H1 (cell line): ENCODE measurements around the gene HPS3. TPM values are rescaled to one million over a fixed set of nuclear protein-coding genes. Genes with fewer than 3 reads are reported as not detected.
A peak's percentile ranks its signal among the peaks of the same experiment; 100 is the strongest.

Experiments
- CTCF ChIA-PET: fragments of 300-600 bp; sonication (Branson Sonifier 250); formaldehyde crosslinking; loops from one replicate; lab custom pipeline; 2021; ENCODE audit not compliant: partially characterized antibody; lab: Charles Lee
- POLR2A ChIA-PET: fragments of 300-600 bp; sonication (Branson Sonifier 250); formaldehyde crosslinking; loops from one replicate; lab custom pipeline; 2021; ENCODE audit warnings: inconsistent platforms; ENCODE audit not compliant: partially characterized antibody; lab: Charles Lee
- DNase-seq, 2 experiments: peaks; one replicate each; pipeline versions ENCODE4 v3.0.0 to v3.0.0-alpha.2; 2010 to 2022; ENCODE audit warnings: low spot score in 2 of 2, low read depth in 1 of 2, mixed read lengths in 1 of 2
- FAIRE-seq: peaks from 2 replicates; lab custom pipeline; 2011; peaks lifted over from hg19 to GRCh38; lab: Jason Lieb, UNC
- H2AFZ ChIP-seq: 2 replicates; pipeline ENCODE4 v1.8.1; 2012; ENCODE audit warnings: low read length, inconsistent platforms
- H2AK5ac ChIP-seq: 2 replicates; pipeline ENCODE4 v1.6.1; 2013; ENCODE audit warnings: low read depth, low read length
- H2BK120ac ChIP-seq: replicated peaks from 2 replicates; pipeline ENCODE3; 2013; ENCODE audit warnings: low read depth, low read length, inconsistent platforms
- H2BK12ac ChIP-seq: 2 replicates; pipeline ENCODE4 v1.6.1; 2013; ENCODE audit warnings: low read depth, low read length
- H2BK15ac ChIP-seq: 2 replicates; pipeline ENCODE4 v1.6.1; 2013; ENCODE audit warnings: low read length
- H2BK20ac ChIP-seq: 2 replicates; pipeline ENCODE4 v1.6.1; 2013; ENCODE audit warnings: low read length
- H2BK5ac ChIP-seq: 2 replicates; pipeline ENCODE4 v1.6.1; 2013; ENCODE audit warnings: low read depth, low read length
- H3K14ac ChIP-seq: 2 replicates; pipeline ENCODE4 v1.6.1; 2013; ENCODE audit warnings: inconsistent platforms; ENCODE audit not compliant: insufficient read length
- H3K18ac ChIP-seq: 2 replicates; pipeline ENCODE4 v1.6.1; 2013; ENCODE audit warnings: low read length; ENCODE audit errors: extremely low read depth
- H3K23ac ChIP-seq: 2 replicates; pipeline ENCODE4 v1.6.1; 2013; ENCODE audit warnings: inconsistent platforms; ENCODE audit not compliant: insufficient read length
- H3K23me2 ChIP-seq: 2 replicates; pipeline ENCODE4 v1.6.1; 2013; ENCODE audit warnings: low read depth, low read length
- H3K27ac ChIP-seq: 2 replicates; pipeline ENCODE4 v1.6.1; 2011; ENCODE audit warnings: low read depth, low read length, inconsistent platforms
- H3K27me3 ChIP-seq, 4 experiments: replicated peaks in 1 of 4; 1 replicate in 1 of 4; 2 replicates in 3 of 4; pipeline versions ENCODE4 v1.6.1 to v1.8.1; 2011 to 2013; ENCODE audit warnings: low read length in 3 of 4, mild to moderate bottlenecking in 3 of 4, inconsistent platforms in 2 of 4, mixed read lengths in 2 of 4, moderate library complexity in 1 of 4; ENCODE audit not compliant: control insufficient read depth in 3 of 4, insufficient read depth in 3 of 4; ENCODE audit errors: extremely low read depth in 1 of 4
- H3K36me3 ChIP-seq, 4 experiments: 2 replicates each; pipeline versions ENCODE4 v1.6.1 to v1.8.1; 2011 to 2013; ENCODE audit warnings: mild to moderate bottlenecking in 4 of 4, low read length in 3 of 4, moderate library complexity in 2 of 4, control low read depth in 1 of 4, inconsistent platforms in 1 of 4; ENCODE audit not compliant: insufficient read depth in 4 of 4, control insufficient read depth in 2 of 4
- H3K4ac ChIP-seq: replicated peaks from 2 replicates; pipeline ENCODE3; 2013; ENCODE audit warnings: low read length, low read depth, mixed read lengths, inconsistent platforms; ENCODE audit not compliant: insufficient read length
- H3K4me1 ChIP-seq, 4 experiments: replicated peaks in 1 of 4; 1 replicate in 1 of 4; 2 replicates in 3 of 4; pipeline versions ENCODE4 v1.6.1 to v1.8.1; 2011 to 2013; ENCODE audit warnings: low read length in 3 of 4, inconsistent platforms in 2 of 4, mixed read lengths in 1 of 4; ENCODE audit not compliant: insufficient read depth in 4 of 4, control insufficient read depth in 3 of 4
- H3K4me2 ChIP-seq, 2 experiments: 2 replicates each; pipeline versions ENCODE4 v1.6.1 to v1.8.1; 2011 to 2013; ENCODE audit warnings: low read depth in 2 of 2, low read length in 2 of 2, control low read depth in 1 of 2, inconsistent platforms in 1 of 2, mild to moderate bottlenecking in 1 of 2; ENCODE audit not compliant: insufficient read depth in 1 of 2
- H3K4me3 ChIP-seq, 4 experiments: fragments of 200-600, 300-600 bp in 1 of 4; sonication (generic), shearing (Covaris generic), sonication (Bioruptor Twin) in 1 of 4; 2 replicates each; pipeline versions ENCODE4 v1.5.1 to v1.8.1; 2011 to 2016; ENCODE audit warnings: low read length in 4 of 4, low read depth in 3 of 4, control low read depth in 2 of 4, inconsistent platforms in 2 of 4, mild to moderate bottlenecking in 2 of 4, mixed read lengths in 1 of 4, moderate library complexity in 1 of 4; ENCODE audit not compliant: insufficient read depth in 2 of 4; ENCODE audit errors: extremely low read depth in 1 of 4
- H3K56ac ChIP-seq: replicated peaks from 2 replicates; pipeline ENCODE3; 2013; ENCODE audit warnings: low read depth, mild to moderate bottlenecking, mixed read lengths, low read length, inconsistent platforms; ENCODE audit not compliant: insufficient read length
- H3K79me1 ChIP-seq: 2 replicates; pipeline ENCODE4 v1.6.1; 2013; ENCODE audit warnings: low read depth, low read length, control low read depth
- H3K79me2 ChIP-seq, 2 experiments: 2 replicates each; pipeline versions ENCODE4 v1.6.1 to v1.8.1; 2012 to 2013; ENCODE audit warnings: low read length in 2 of 2, mild to moderate bottlenecking in 2 of 2, inconsistent platforms in 1 of 2; ENCODE audit not compliant: insufficient read depth in 2 of 2, control insufficient read depth in 1 of 2
- H3K9ac ChIP-seq, 4 experiments: replicated peaks in 1 of 4; 1 replicate in 1 of 4; 2 replicates in 3 of 4; pipeline versions ENCODE4 v1.6.1 to v1.8.1; 2011 to 2013; ENCODE audit warnings: low read depth in 3 of 4, low read length in 3 of 4, control low read depth in 2 of 4, mild to moderate bottlenecking in 2 of 4, moderate library complexity in 2 of 4, inconsistent platforms in 1 of 4; ENCODE audit errors: extremely low read depth in 1 of 4
- H3K9me3 ChIP-seq, 2 experiments: 2 replicates each; pipeline versions ENCODE4 v1.6.1 to v1.8.1; 2012 to 2013; ENCODE audit warnings: mild to moderate bottlenecking in 2 of 2, moderate library complexity in 2 of 2, control low read depth in 1 of 2, inconsistent platforms in 1 of 2, low read depth in 1 of 2, low read length in 1 of 2, mixed read lengths in 1 of 2; ENCODE audit not compliant: insufficient read depth in 2 of 2
- H4K20me1 ChIP-seq, 2 experiments: replicated peaks in 1 of 2; 2 replicates each; pipeline versions ENCODE3 to v1.8.1; 2011 to 2013; ENCODE audit warnings: inconsistent platforms in 2 of 2, low read length in 2 of 2, mild to moderate bottlenecking in 1 of 2; ENCODE audit not compliant: insufficient read depth in 2 of 2, control insufficient read depth in 1 of 2
- H4K5ac ChIP-seq: 2 replicates; pipeline ENCODE4 v1.6.1; 2013; ENCODE audit warnings: low read length, low read depth, mixed read lengths, inconsistent platforms; ENCODE audit not compliant: insufficient read length
- H4K8ac ChIP-seq: 2 replicates; pipeline ENCODE4 v1.8.0; 2013; ENCODE audit warnings: mild to moderate bottlenecking, moderate library complexity, low read length, inconsistent platforms; ENCODE audit not compliant: insufficient read depth; ENCODE audit errors: extremely low read depth
- H4K91ac ChIP-seq: replicated peaks from 2 replicates; pipeline ENCODE3; 2013; ENCODE audit warnings: low read length, mixed read lengths, inconsistent platforms; ENCODE audit not compliant: insufficient read length
- ASH2L ChIP-seq: fragments of 200-600, 300-600 bp; sonication (generic); IDR thresholded peaks from one replicate; pipeline ENCODE4 v1.7.1; 2017; ENCODE audit warnings: low read length
- CEBPB ChIP-seq: IDR thresholded peaks from 2 replicates; pipeline ENCODE4 v1.6.1; 2012; ENCODE audit warnings: low read depth, low read length
- CHD2 ChIP-seq: IDR thresholded peaks from 2 replicates; pipeline ENCODE4 v1.6.1; 2012; ENCODE audit warnings: low read length, improper control_type of control experiment
- CTBP2 ChIP-seq: IDR thresholded peaks from 2 replicates; pipeline ENCODE4 v1.7.0; 2011; ENCODE audit warnings: borderline replicate concordance, mild to moderate bottlenecking, moderate library complexity, mixed read lengths, low read length; ENCODE audit not compliant: insufficient read depth, insufficient read length
- EGR1 ChIP-seq: IDR thresholded peaks from 2 replicates; pipeline ENCODE4 v1.6.1; 2011; ENCODE audit warnings: low read depth, low read length, borderline replicate concordance
- HDAC2 ChIP-seq, 2 experiments: fragments of 300-600 bp in 1 of 2; sonication (generic) in 1 of 2; IDR thresholded peaks; 2 replicates each; pipeline ENCODE4 v1.6.1; 2011 to 2012; ENCODE audit warnings: low read depth in 2 of 2, low read length in 2 of 2, mild to moderate bottlenecking in 2 of 2, moderate library complexity in 2 of 2, borderline replicate concordance in 1 of 2, inconsistent platforms in 1 of 2
- JUND ChIP-seq: IDR thresholded peaks from 2 replicates; pipeline ENCODE4 v1.6.1; 2011; ENCODE audit warnings: mild to moderate bottlenecking, improper control_type of control experiment, low read length
- MAFK ChIP-seq: IDR thresholded peaks from 2 replicates; pipeline ENCODE4 v1.6.1; 2012; ENCODE audit warnings: low read depth, mild to moderate bottlenecking, improper control_type of control experiment, low read length
- RAD21 ChIP-seq, 2 experiments: IDR thresholded peaks in 1 of 2; conservative IDR thresholded peaks in 1 of 2; 2 replicates each; pipeline ENCODE4 v1.6.1; 2011; ENCODE audit warnings: low read depth in 2 of 2, low read length in 2 of 2, improper control_type of control experiment in 1 of 2, inconsistent platforms in 1 of 2, mild to moderate bottlenecking in 1 of 2, moderate library complexity in 1 of 2
- RBBP5 ChIP-seq: IDR thresholded peaks from 2 replicates; pipeline ENCODE4 v1.7.1; 2012; ENCODE audit warnings: low read depth, mild to moderate bottlenecking, inconsistent platforms, low read length, moderate library complexity, borderline replicate concordance
- SIN3A ChIP-seq, 2 experiments: IDR thresholded peaks in 1 of 2; conservative IDR thresholded peaks in 1 of 2; 2 replicates each; pipeline ENCODE4 v1.6.1; 2011 to 2012; ENCODE audit warnings: low read length in 2 of 2, improper control_type of control experiment in 1 of 2, low read depth in 1 of 2, mild to moderate bottlenecking in 1 of 2
- SIRT6 ChIP-seq: IDR thresholded peaks from one replicate; pipeline ENCODE4 v1.7.1; 2012; ENCODE audit warnings: low read length, inconsistent platforms
- TBP ChIP-seq: IDR thresholded peaks from 2 replicates; pipeline ENCODE4 v1.6.1; 2011; ENCODE audit warnings: low read depth, low read length, improper control_type of control experiment
- TEAD4 ChIP-seq: IDR thresholded peaks from 2 replicates; pipeline ENCODE4 v1.6.1; 2012; ENCODE audit warnings: low read depth, low read length, inconsistent platforms, mixed read lengths
- WGBS, 2 experiments: shearing (Covaris generic) in 1 of 2; methylation state at CpG; one replicate each; pipeline versions ENCODE4 v1.1.6 to v1.1.7; 2013 to 2015; ENCODE audit warnings: low lambda C conversion rate in 2 of 2, mixed read lengths in 2 of 2, inconsistent platforms in 1 of 2, low coverage in 1 of 2, missing lambda C conversion rate in 1 of 2; ENCODE audit not compliant: insufficient replicate concordance in 2 of 2, insufficient coverage in 1 of 2, insufficient read length in 1 of 2; ENCODE audit errors: extremely low coverage in 1 of 2, missing lambda C conversion rate in 1 of 2; 5-methylcytosine and 5-hydroxymethylcytosine counted together
- polyA plus RNA-seq, 7 experiments: library from polyadenylated mRNA; depleted of rRNA in 3 of 7; stranded (reverse) in 5 of 7; unstranded in 2 of 7; fragments of >200 nt in 5 of 7; fragments of 200-250 nt in 2 of 7; gene quantifications; 1 replicate in 5 of 7; 2 replicates in 1 of 7; 4 replicates in 1 of 7; pipeline versions ENCODE4 v1.2.1 to v1.2.3, GENCODE V29; 2011 to 2013; ENCODE audit warnings: missing spikeins in 2 of 7, mixed read lengths in 2 of 7
- total RNA-seq: library from RNA; stranded (reverse); fragmentation: NEBNext Ultra II Directional; extraction: Animal tissue kit (Norgen Biotek cat#: 25700); gene quantifications from 2 replicates; pipeline ENCODE4 v1.2.1, GENCODE V29; 2021

Gene HPS3
- total and polyA plus RNA-seq, 2 of the 8 experiments (the other 6 are each of a cell fraction or from before 2014, with no cell fraction given) = 23.7 to 48.7 TPM

GRCh38 chr3:149128821-149129220 is 617 bp upstream of the HPS3 start:
- FAIRE-seq (no peak), DNase-seq (no peak)
- peaks cover 0 to 38% of the 10 kb centered on the region in 2 experiments; a peak in 2 of 4 replicates for H3K79me2 ChIP-seq
- H3K4me3 ChIP-seq = peak overlapping the region; percentile 77 to 94 (median 81); a peak in 6 of 8 replicates
- WGBS, 2 experiments = 87% methylated on average over 4 of the region's 4 CpGs; no CpG with 5 or more reads in 1 of the 2 experiments
- no peak overlapping the region for H2BK5ac ChIP-seq
- no peak overlapping the region for H2BK12ac ChIP-seq
- POLR2A ChIA-PET = interaction anchor here (1.0 kb wide), 1 partner anchor 8 kb away, joined by 3 read pairs; no protein-coding TSS in a partner anchor
- no peak overlapping the region for H2BK15ac ChIP-seq
- no peak overlapping the region for H2AK5ac ChIP-seq
- no peak overlapping the region for H2BK20ac ChIP-seq
- TF ChIP-seq JUND = no peak
- TF ChIP-seq TEAD4 = no peak
- no peak for TF ChIP-seq RBBP5
- no peak for TF ChIP-seq ASH2L
- no peak for TF ChIP-seq SIRT6
- no peak for TF ChIP-seq RAD21 (IDR thresholded peaks at IDR 0.05 in 1 of 2, conservative IDR thresholded peaks at IDR 0.05 in 1 of 2; ENCODE audit: low read depth in 2 of 2, low read length in 2 of 2)
- TF ChIP-seq TBP = no peak
- TF ChIP-seq CTBP2 = no peak
- no peak for TF ChIP-seq MAFK
- no peak for TF ChIP-seq CHD2
- TF ChIP-seq CEBPB = no peak
- no peak for TF ChIP-seq SIN3A (conservative IDR thresholded peaks at IDR 0.05 in 1 of 2, IDR thresholded peaks at IDR 0.05 in 1 of 2; ENCODE audit: low read depth in 1 of 2, low read length in 2 of 2)
- TF ChIP-seq EGR1 = no peak
- TF ChIP-seq HDAC2 (IDR thresholded peaks at IDR 0.05; ENCODE audit: borderline replicate concordance in 1 of 2, low read depth in 2 of 2, low read length in 2 of 2) = no peak
- H3K4me1 ChIP-seq = peaks cover 3 to 11% (median 6%) of the 10 kb centered on the region in 4 experiments
- H3K9me3 ChIP-seq = no peaks in the 10 kb centered on the region
- no peaks in the 10 kb centered on the region; a peak in 1 of 7 replicates for H3K27me3 ChIP-seq
- H4K8ac ChIP-seq = no peak overlapping the region
- H3K27ac ChIP-seq = no peak overlapping the region
- no peak overlapping the region for H2AFZ ChIP-seq
- no peak overlapping the region for H3K14ac ChIP-seq
- no peak overlapping the region; the same call in 1 of the 2 replicates for H3K18ac ChIP-seq
- no peak overlapping the region for H3K23ac ChIP-seq
- no peaks in the 10 kb centered on the region; the same call in 1 of the 2 replicates for H3K79me1 ChIP-seq
- no peak overlapping the region for H3K9ac ChIP-seq
- no peak overlapping the region for H4K91ac ChIP-seq
- CTCF ChIA-PET = interaction anchor here (0.5 to 2.5 kb wide), 5 partner anchors 9 to 447 kb away, joined by 3 to 21 read pairs (median 4); no protein-coding TSS in a partner anchor
- no peak overlapping the region for H3K56ac ChIP-seq
- H3K36me3 ChIP-seq = no peaks in the 10 kb centered on the region; a peak in 1 of 8 replicates
- H4K20me1 ChIP-seq = no peaks in the 10 kb centered on the region
- H3K23me2 ChIP-seq = peaks cover 3% of the 10 kb centered on the region; the same call in 1 of the 2 replicates
- H4K5ac ChIP-seq = no peak overlapping the region
- peak overlapping the region; percentile 72 to 92 for H3K4me2 ChIP-seq
- no peak overlapping the region for H3K4ac ChIP-seq
- H2BK120ac ChIP-seq = no peak overlapping the region
